Mucosa of descending colon (tissue), 3 donors: ENCODE results near the gene UMAD1. TPM values are rescaled to one million over a fixed set of nuclear protein-coding genes. Genes with fewer than 3 reads are reported as not detected.
A peak's percentile ranks its signal among the peaks of the same experiment; 100 is the strongest.
"Not testable (repeated sequence)": the region's sequence is repeated elsewhere in the genome, so short reads cannot be mapped to it uniquely, and the experiment has no call there.

Experiments
- ATAC-seq: fragments of 200-7000 bp; cut with Tn5 transposase; one replicate; pipeline ENCODE4 v1.9.1; 2020; ENCODE audit warnings: mild to moderate bottlenecking, moderate library complexity
- DNase-seq, 3 donors: peaks; one replicate each; pipeline ENCODE4 v3.0.0-alpha.2; 2020
- H3K36me3 ChIP-seq: fragments of 200-600 bp; one replicate; pipeline ENCODE4 v1.8.0; 2021; ENCODE audit warnings: low read depth, mild to moderate bottlenecking
- H3K4me1 ChIP-seq: fragments of 200-600 bp; one replicate; pipeline ENCODE4 v1.8.0; 2021; ENCODE audit warnings: low read depth, mild to moderate bottlenecking
- H3K4me3 ChIP-seq: fragments of 200-600 bp; one replicate; pipeline ENCODE4 v1.8.0; 2021; ENCODE audit warnings: mild to moderate bottlenecking
- H3K9me3 ChIP-seq: fragments of 200-600 bp; one replicate; pipeline ENCODE4 v1.8.0; 2021; ENCODE audit warnings: mild to moderate bottlenecking
- CTCF ChIP-seq: fragments of 200-600 bp; IDR thresholded peaks from one replicate; pipeline ENCODE4 v1.8.0; 2022; ENCODE audit warnings: antibody characterized with exemption, mild to moderate bottlenecking
- intact Hi-C, 2 donors: fragments of 100-400 bp; cut with DNase I in 1 of 2; cut with micrococcal nuclease in 1 of 2; formaldehyde crosslinking; loops; one replicate each; pipeline versions ENCODE4 v1.11.0 to v1.11.1; 2022; cut with DNase I, micrococcal nuclease
- total RNA-seq, 3 donors: library from RNA; stranded (reverse); fragmentation: NEBNext Ultra II Directional in 2 of 3; extraction: Animal tissue kit (Norgen Biotek cat#: 25700) in 2 of 3; gene quantifications; one replicate each; pipeline versions ENCODE4 v1.2.1 to v1.2.4, GENCODE V29; 2021 to 2023
- donor health status: DM: no; HTN: no; CAD: no; lungs with moderate emphysema.
- donor health status: DM: no; HTN: no; CAD: no.
- donor health status: DM: no; HTN: yes; CAD: no.

Gene UMAD1
- total RNA-seq, 3 donors from 2014 or later, result 18.5 to 22.1 (median 18.6) TPM

- H3K4me1 ChIP-seq, result no peaks in the 10 kb centered on the region
- ATAC-seq, result no peak
Measured at GRCh38 chr7:7673240-7673550, 32.6 kb downstream of the UMAD1 start.

GRCh38 chr7:7675686-7676085 lies 35.1 kb downstream of the UMAD1 start:
- DNase-seq, result no peak
- Histone ChIP-seq H3K4me3 (no peak overlapping the region), H3K36me3 (no peaks in the 10 kb centered on the region), H3K9me3 (no peaks in the 10 kb centered on the region), H3K4me1 (no peaks in the 10 kb centered on the region)
- TF ChIP-seq CTCF, result no peak
- intact Hi-C loops, result no loop called here
- no peak for ATAC-seq

More at GRCh38 chr7:7673240-7673550, 32.6 kb downstream of the UMAD1 start:
- intact Hi-C loops, result no loop called here
- H3K4me3 ChIP-seq, result no peak overlapping the region
- H3K9me3 ChIP-seq, result no peaks in the 10 kb centered on the region
- no peak for TF ChIP-seq CTCF
- no peak for DNase-seq
- H3K36me3 ChIP-seq, result no peaks in the 10 kb centered on the region

- H3K36me3 ChIP-seq, H3K4me3 ChIP-seq, H3K4me1 ChIP-seq, ATAC-seq, DNase-seq, H3K9me3 ChIP-seq: not testable (repeated sequence)
- intact Hi-C loops, result loop anchor here (5.0 to 10.0 kb wide), 3 partner anchors 83 to 535 kb away; no protein-coding TSS in a partner anchor
Measured at GRCh38 chr7:7679640-7680039, 39.1 kb downstream of the UMAD1 start.

- ATAC-seq, result peak; percentile 74
- no peaks in the 10 kb centered on the region for H3K36me3 ChIP-seq
- intact Hi-C loops, result loop anchor here (5.0 to 10.0 kb wide), 3 partner anchors 81 to 533 kb away; no protein-coding TSS in a partner anchor
- no peak overlapping the region for H3K4me3 ChIP-seq
- peak in 1 of 3 donors; percentile 89 for DNase-seq
- TF ChIP-seq CTCF, result peak; percentile 13
- H3K4me1 ChIP-seq, result no peaks in the 10 kb centered on the region
- H3K9me3 ChIP-seq, result no peaks in the 10 kb centered on the region
Measured at GRCh38 chr7:7681191-7681935, 40.8 kb downstream of the UMAD1 start.

- intact Hi-C loops, result loop anchor here (5.0 to 10.0 kb wide), 3 partner anchors 80 to 533 kb away; no protein-coding TSS in a partner anchor
- Histone ChIP-seq H3K4me3 (no peak overlapping the region), H3K9me3 (no peaks in the 10 kb centered on the region), H3K36me3 (no peaks in the 10 kb centered on the region), H3K4me1 (no peaks in the 10 kb centered on the region)
- ATAC-seq, result no peak
- DNase-seq, result no peak
- TF ChIP-seq CTCF, result no peak
Measured at GRCh38 chr7:7681936-7682329, 41.4 kb downstream of the UMAD1 start.

GRCh38 chr7:7682861-7683260 lies 42.3 kb downstream of the UMAD1 start:
- H3K4me1 ChIP-seq, result no peaks in the 10 kb centered on the region
- no peaks in the 10 kb centered on the region for H3K36me3 ChIP-seq
- H3K9me3 ChIP-seq, result no peaks in the 10 kb centered on the region
- H3K4me3 ChIP-seq, result no peak overlapping the region
- intact Hi-C loops, result loop anchor here (5.0 to 10.0 kb wide), 3 partner anchors 79 to 532 kb away; no protein-coding TSS in a partner anchor
- peak; percentile 14 for ATAC-seq
- DNase-seq, result no peak
- no peak for TF ChIP-seq CTCF
